Fibroblast of peridontal ligament (primary cell): ENCODE measurements around the gene COX5A.
"Not testable (repeated sequence)": the region's sequence is repeated elsewhere in the genome, so short reads cannot be mapped to it uniquely, and the experiment has no call there.

ENCODE experiments used
- DNase-seq: peaks from one replicate; pipeline ENCODE4 v3.0.0-alpha.2; 2010; ENCODE audit errors: extremely low read depth

The COX5A gene

DNA sequence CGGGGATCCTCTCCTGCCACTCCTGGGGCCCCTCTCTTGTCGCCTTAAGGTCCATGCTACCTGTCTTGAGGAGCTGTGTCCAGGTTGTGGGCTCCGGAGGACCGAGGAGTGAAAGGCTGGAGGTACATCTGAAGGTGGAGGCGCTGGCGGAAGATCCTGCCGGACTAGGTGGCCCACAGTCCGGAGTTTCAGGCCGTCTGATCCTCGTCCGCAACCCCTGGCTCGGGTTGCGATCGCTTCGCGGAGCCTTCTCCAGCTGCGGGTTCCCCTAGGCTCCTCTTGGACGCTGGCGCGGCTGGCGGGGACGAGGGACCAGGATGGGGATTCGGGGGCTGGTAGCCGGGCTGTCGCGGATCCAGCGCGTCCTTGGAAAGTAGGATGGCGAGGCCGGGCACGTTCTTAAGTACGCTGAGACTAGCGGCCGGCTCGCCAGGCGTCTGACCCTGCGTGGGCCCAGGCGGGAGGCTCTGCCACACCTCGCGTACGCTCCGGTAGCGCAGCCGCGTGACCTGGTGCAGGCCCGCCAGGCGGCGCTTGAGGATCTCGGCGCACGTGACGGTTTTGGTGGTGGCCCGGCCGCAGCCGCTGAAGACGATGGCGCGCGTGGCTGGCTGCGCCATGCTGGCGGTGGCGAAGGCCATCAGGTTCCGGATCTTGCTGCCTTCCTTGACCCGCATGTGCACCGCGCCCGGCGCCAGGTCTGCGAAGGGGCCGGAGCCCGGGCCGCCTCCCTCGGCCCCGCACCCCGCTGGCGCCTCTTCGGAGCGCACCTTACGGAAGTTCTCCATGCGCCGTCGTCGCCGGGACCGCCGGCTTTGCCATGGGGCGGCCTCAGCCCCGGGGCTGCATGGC lies 18.1 kb upstream of the COX5A start:
- peak; percentile 12 for DNase-seq

- no peak for DNase-seq
Measured at GRCh38 chr15:74955017-74955416, 17.1 kb upstream of the COX5A start.

- DNase-seq, result no peak
Measured at GRCh38 chr15:74954515-74954914, 16.6 kb upstream of the COX5A start.

DNA sequence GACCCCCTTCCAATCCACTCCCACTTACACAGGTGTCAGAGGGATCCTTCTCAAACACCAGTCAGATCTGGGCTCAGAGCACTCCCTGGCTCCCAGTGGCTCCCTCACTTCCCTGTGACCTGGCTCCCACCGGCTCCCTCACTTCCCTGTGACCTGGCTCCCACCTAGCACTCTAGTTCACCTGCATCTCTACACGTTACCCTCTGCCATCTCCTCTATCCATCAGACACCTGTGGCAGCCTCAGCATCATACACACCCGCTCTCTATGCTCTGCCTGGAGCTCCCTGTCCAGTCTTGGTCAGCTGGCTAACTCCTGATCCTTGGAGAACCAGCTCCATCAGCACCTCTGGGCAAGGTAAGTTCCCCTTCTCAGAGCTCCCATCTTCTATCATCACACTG lies 13.1 kb upstream of the COX5A start:
- DNase-seq, result no peak

DNA sequence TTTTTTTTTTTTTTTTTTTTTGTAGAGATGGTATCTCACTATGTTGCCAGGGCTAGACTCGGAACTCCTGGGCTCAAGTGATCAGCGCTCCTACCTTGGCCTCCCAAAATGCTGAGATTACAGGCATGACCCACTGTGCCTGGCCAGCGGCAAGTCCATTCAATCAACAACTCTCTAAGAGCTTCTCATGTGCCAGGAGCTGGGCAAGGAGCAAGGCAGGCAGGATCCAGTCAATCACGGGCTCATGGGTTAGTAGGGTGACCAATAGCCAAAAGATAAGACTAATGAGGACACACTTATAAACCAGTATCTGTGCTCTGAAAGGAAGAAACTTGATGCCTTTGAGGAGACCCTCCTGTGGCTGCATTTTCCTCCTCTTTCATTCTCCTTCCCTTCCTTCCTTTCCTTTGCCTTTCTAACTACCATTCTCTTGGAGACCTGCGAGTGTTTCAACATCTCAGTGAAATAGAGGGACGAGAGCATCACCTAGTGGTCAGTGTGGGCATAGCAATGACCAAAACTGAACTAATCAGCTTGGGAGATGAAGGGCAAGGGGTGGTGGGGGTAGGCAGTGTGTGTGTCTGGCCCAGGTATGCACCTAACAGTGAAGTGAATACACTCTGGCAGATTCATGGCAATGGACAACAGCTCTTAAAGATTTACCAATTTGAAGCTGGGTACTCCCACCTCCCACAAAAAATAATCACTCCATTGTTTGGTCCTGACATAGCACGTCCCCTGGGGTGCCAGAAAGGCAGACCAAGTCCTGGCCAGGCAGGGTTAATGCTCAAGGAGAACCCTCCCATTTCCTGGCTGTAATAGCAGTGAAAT lies 12.4 kb upstream of the COX5A start:
- DNase-seq, result peak; percentile 81

DNA sequence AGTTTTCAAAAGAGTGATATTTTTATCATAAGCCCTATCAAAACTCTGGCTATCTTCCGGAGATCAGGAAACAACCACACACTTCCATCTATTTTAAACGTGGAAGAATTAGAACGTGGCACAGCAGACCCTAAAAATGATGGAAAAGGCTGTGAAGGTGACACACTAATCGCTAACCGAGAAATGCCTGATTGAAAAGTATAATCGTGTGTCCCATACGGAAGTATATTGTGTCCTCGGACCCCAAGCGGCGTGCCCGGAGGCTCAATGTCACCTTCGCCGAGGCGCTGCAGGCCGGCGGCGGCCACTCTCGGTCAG lies 642 bp downstream of the COX5A start:
- no peak for DNase-seq

- DNase-seq, result not testable (repeated sequence)
Measured at GRCh38 chr15:74935193-74935592, 2.7 kb downstream of the COX5A start.

GRCh38 chr15:74933573-74933972 lies 4.3 kb downstream of the COX5A start:
- no peak for DNase-seq

DNA sequence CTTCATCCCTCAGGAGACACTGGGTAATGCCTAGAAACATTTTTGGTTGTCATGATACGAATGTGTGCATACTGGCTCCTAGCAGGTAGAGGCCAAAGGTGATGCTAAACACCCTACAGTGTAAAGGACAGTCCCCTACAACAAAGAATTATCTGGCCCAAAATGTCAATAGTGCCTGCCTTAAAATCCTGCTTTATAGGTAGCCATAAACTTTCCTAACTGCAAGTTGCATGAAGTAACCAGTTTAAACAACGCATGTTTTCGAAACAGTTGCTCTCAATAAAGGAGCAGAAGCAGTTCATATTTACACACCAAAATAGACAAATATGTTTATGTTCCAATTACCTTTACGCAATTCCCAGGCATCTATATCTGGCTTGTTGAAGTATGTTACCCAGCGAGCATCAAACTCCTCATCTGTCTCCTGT lies 9.1 kb downstream of the COX5A start:
- no peak for DNase-seq

DNA sequence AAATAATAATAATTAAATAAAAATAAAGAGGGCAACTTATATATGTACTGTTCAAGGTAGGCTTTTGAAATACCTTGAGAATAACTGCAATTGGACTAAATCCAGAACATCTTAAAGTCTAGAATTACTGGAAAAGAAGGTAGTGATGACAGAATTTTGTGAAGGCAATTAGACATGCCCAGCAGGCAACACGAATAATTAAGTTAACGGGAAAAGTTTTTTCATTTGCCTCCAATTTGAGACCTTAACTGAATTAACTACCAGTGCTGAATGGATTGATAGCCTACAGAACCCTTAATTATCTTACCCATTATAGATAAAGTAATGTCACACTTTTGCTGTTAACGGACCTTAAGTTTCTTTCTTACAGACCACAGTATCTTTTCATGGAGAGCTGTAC lies 13.3 kb downstream of the COX5A start:
- DNase-seq, result no peak

DNA sequence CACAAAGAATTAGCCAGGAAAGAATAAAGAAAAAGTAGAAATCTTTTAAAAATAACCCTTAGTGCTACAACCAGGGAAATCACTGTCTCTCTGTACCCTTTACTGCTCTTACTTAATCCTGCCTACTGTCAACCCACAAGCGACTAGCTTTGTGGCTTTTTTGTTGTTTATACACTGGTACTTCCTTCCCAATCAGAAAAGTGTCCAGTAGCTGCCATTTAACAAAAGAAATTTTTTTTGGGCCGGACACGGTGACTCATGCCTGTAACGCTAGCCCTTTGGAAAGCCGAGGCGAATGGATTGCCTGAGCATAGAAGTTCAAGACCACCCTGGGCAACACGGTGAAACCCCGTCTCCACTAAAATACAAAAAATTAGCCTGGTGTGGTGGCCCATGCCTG lies 17.4 kb downstream of the COX5A start:
- DNase-seq, result no peak

DNA sequence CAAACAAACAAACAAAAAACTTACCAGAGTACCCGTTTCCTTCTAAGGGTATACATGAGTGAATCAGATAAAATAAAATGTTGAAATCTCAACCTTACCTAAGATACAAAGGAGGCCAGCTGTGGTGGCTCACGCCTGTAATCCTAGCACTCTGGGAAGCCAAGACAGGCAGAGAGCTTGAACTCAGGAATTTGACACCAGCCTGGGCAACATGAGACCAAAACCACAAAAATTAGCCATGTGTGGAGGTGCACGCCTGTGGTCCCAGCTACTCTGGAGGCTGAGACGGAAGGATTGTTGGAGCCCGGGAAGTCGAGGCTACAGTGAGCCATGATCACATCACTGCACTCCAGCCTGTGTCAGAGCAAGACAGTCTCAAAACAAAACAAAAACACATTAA lies 20.2 kb downstream of the COX5A start:
- no peak for DNase-seq

- DNase-seq, result not testable (repeated sequence)
Measured at GRCh38 chr15:74913799-74914198, 24.1 kb downstream of the COX5A start.

DNA sequence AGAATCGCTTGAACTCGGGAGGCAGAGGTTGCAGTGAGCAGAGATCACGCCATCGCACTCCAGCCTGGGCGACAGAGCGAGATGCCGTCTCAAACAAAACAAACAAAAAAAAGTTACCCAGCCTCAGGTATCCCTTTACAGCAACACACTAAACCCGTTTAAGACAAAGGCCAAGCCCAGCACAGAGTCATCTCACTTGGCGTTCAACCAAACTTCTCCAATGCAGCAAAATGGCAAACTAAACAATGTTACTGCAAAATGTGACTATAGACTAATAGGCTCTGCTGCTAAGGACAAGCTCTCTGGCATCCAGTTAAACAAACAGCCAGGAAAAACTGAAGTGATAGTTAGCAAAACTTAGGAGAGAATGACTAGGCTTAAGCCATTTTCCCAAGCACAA lies 24.8 kb downstream of the COX5A start:
- peak; percentile 17 for DNase-seq

GRCh38 chr15:74908635-74909034 lies 29.2 kb downstream of the COX5A start:
- DNase-seq, result no peak

GRCh38 chr15:74907163-74907870 lies 30.6 kb downstream of the COX5A start:
- DNase-seq, result peak; percentile 23

DNA sequence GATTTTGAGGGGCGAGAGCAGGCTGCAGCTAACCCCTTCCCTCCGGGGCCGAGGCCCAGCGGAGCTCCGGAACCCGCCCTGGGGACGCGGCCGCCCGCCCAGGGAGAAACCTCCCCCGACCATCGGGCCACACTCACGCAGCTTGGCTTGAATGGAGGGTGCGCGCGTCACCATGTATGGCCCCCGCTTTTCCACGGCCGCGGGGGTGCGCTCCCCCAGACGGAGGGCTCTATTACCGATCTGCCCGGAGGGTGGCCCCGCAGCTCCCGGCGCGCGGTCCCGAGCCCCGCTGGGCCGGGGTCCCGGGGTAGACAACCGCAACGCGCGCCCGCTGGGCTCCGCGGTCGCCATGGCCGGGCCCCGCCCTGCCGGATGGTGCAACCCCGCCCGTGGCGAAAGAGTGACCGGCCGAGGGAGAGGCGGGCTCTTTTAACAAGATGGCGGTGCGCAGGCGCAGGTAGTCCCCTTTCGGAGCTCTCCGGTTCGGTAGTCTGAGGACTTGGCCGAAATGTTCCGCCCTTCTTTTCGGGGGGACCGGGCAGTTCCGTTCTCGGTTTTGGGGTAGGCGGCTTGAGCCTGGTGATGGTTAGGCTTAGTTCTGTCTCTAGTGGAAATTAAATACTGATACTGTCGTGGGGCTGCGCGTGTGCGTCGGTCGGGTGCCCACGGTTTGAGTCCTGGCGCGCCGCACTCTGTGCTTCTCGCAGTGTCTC lies 31.3 kb downstream of the COX5A start, which contains the start of gene FAM219B:
FAM219B (minus strand) TSS at position 402 of the 713 bp plus-strand sequence; CDS start at position 351, 51 bp downstream.
- DNase-seq, result peak; percentile 81

GRCh38 chr15:74906067-74906449 lies 31.8 kb downstream of the COX5A start:
- peak; percentile 23 for DNase-seq

GRCh38 chr15:74904190-74904805 lies 33.6 kb downstream of the COX5A start:
- no peak for DNase-seq

GRCh38 chr15:74903676-74904075 lies 34.2 kb downstream of the COX5A start:
- DNase-seq, result no peak
